GM18867 (cell line): ENCODE measurements around the gene CHST11.
A peak's percentile ranks its signal among the peaks of the same experiment; 100 is the strongest.

ENCODE experiments used
- ATAC-seq: cut with Tn5 transposase; IDR thresholded peaks from one replicate; pipeline ENCODE4 v1.9.1; 2021; ENCODE audit warnings: mild to moderate bottlenecking, moderate library complexity; ENCODE audit not compliant: unreplicated experiment

Gene CHST11

GRCh38 chr12:104748356-104748755 lies 291.6 kb downstream of the CHST11 start:
- no peak for ATAC-seq

DNA sequence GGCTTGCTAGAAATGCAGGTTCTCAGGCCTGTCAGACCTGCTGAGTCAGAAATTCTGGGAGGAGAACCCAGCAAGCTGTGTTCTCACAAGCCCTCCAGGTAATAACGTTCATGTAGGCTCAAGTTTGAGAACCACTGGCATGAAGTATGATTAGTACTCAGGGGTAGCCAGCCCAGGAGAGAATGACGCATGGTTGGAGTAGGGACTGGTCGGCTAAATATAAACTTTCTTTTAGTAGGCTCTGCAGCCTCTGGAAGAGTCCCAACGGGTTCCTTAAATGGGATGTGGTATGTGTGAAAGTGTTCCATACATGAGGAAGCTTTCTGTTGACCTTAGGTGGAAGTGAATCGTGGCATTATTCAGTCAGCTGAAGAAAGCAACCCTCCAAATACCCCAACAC lies 292.0 kb downstream of the CHST11 start:
- ATAC-seq = no peak

DNA sequence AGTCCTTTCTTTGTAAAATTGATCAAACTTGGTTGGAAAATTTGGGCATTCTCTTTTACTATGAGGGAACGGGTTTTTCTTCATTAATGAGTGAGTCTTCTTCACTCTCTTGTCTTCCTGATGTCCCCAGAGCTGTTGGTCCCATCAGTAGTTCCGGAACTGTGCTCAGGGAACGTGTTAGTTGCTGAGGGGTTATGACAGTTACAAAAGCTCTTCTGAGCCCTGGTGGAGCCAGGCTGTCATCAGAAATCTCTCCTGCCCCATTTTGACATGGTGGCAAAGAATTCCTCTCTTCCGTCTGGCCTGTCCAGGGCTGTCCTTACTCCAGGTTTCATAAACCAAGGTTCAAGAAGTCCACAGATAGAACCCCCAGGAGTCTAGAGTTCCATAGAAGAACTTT lies 292.8 kb downstream of the CHST11 start:
- no peak for ATAC-seq

GRCh38 chr12:104750061-104750460 lies 293.3 kb downstream of the CHST11 start:
- peak; percentile 71 for ATAC-seq

- peak; percentile 19 for ATAC-seq
These were observed 294.4 kb downstream of the CHST11 start for GRCh38 chr12:104751120-104751519.

DNA sequence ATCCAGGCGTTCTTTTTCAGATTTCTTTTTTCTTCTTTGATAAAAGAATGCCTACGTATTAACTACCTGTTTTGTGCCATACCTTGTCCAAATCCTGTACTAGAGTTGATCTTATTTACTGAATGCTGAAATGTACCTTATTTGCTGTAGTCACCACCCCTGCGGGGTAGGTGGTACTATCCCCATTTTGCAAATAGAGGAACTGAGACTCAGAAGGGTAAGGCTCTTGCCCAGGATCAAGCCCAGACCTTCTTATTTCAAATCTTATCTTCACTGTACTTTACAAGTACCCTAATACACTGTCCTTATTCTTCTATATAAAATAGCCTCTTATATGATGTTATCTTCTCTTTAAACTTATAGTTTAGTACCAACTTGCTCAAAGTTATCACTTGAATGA lies 294.8 kb downstream of the CHST11 start:
- peak; percentile 80 for ATAC-seq

GRCh38 chr12:104752016-104752415 lies 295.3 kb downstream of the CHST11 start:
- ATAC-seq = no peak

GRCh38 chr12:104752881-104753280 lies 296.1 kb downstream of the CHST11 start:
- ATAC-seq = no peak

- ATAC-seq = no peak
These were observed 300.2 kb downstream of the CHST11 start for GRCh38 chr12:104756901-104757300.

DNA sequence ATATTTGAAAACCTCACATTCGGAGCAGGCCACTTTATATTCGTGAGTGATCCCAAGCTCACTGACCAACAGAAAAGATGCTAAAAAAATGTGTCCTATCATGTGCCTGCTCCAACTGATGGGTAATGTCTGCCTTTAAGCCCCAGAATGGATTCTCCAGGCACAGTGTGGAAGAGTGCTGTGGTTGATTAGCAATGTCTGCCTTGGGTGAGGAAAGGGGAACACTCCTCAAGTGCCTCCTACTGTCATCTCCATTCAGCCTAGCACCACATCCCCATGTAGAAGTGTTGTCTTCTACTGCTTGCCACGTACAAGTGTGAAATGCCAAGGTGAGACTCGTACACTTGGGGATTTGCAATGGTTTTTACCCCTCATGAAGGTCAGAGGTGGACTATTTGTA lies 302.0 kb downstream of the CHST11 start:
- no peak for ATAC-seq

GRCh38 chr12:104761091-104761490 lies 304.3 kb downstream of the CHST11 start:
- ATAC-seq = no peak

DNA sequence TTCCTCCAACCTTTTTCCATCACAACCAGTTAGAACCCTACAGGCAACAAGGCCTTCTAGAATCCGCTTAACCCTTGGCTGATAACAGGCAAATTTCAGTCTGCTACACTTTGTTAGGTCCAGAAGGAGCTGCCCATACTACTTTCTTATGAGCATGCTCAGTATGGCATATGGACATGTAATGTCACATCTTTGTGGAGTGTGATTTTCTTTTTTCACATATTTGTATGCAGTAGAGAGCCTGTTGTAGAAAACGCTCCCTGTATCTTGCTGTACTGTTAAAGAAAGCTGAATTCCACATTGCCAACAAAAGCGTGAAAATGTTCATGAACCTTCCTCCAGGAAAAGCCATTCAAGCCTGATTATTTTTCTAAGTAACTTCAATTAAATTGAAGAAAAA lies 304.9 kb downstream of the CHST11 start:
- no peak for ATAC-seq

GRCh38 chr12:104763168-104763805 lies 306.5 kb downstream of the CHST11 start:
- no peak for ATAC-seq

DNA sequence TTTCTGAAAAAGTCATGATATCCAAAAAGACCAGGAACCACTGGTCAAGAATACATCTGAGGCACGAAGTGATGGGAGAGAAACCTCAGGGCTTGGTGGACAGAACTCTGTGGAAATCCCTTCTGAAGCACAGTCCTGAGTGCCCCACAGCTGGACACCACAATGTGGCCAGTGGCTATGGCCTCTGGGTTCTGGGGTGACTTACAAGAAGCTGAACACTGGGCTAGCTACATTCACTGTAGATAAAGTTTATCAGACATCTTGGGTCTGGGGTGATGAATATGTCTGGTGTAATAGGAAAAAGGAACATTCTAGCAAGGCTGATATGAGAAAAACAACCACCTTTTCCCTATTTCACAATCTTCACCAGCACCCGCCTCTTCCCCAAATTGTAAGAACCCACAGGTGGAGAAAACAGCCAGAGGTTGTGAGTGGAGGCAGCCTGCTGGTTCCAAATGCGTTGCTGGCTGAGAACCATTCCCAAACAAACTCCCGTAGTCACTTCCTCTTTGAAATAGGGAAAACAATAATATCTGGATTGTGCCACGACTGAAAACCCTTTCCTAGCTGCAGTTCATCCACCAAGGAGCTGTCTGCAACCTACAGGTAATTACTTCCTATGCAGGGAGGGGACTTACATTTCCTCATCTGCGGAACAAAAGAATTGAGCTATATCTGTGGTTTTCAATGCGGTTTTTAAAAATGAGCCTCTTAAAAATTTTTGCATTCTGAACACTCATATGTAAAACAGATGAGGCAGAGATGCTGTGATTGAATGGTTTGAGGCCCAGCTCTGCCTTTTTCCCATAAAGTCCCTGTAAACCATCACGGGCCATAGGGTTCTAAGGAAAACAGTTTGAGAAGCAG lies 307.7 kb downstream of the CHST11 start:
- no peak for ATAC-seq

- no peak for ATAC-seq
These were observed 310.5 kb downstream of the CHST11 start for GRCh38 chr12:104767261-104767660.

GRCh38 chr12:104768033-104768432 lies 311.3 kb downstream of the CHST11 start:
- ATAC-seq = no peak

- ATAC-seq = no peak
These were observed 312.4 kb downstream of the CHST11 start for GRCh38 chr12:104769144-104769561.

GRCh38 chr12:104772336-104772735 lies 315.6 kb downstream of the CHST11 start:
- no peak for ATAC-seq

DNA sequence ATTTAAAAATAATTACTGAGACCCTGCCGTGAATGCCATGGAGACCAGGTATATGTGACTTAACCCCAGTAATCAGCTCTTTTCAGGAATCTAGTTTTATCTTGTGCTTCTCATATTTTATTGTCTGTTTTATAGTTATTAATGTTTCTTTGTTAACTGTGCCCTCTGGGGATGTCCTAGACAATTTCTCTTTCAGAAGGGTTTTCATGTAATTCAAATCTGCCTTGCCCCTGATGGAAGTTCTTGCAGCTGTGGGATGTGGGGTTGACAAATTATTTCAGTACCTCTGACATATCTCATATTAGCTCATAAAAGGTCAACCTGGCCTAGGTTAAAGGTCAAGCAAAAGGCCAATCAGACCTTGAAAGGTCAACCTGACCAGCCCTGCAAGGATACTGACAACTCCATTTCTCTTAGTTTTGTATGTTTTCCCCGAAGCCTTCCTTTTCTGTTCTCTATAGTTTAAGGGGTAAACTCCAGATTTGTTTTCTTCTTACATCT lies 319.0 kb downstream of the CHST11 start:
- ATAC-seq = no peak

DNA sequence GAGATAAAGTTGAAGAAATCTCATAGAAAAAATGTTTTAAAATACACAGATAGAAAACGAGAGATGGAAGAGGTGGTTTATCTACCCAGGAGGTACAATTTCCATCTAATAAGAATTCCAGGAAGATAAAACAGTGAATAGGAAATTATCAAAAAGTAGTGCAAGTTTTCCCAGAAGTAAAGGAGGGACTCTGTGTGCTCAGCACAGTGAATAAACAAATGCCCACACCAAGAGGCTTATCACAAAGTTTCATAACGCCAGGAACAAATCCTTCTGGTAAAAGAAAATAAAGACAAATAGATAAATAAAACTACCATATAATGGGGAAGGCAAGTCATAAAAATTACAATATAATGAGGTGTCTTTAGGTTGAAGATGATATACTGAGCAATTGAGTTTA lies 322.4 kb downstream of the CHST11 start:
- no peak for ATAC-seq

DNA sequence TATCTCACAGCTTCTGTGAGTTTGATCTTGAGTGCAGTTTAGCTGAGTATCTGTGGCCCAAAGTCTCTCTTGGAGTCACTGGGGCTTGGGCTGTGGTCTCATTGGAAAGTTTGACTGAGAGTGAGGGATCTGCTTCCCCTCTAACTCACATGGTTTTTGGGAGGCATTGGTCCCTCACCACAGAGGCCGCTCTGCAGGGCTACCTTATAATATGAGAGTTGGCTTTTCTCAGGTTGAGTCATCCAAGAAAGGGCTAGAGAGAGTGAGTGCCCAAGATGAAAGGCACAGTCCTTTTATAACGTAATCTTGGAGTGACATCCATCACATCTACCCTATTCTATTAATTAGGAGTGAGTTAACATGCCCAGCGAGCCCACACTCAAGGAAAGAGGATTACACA lies 325.5 kb downstream of the CHST11 start:
- no peak for ATAC-seq

- no peak for ATAC-seq
These were observed 327.8 kb downstream of the CHST11 start for GRCh38 chr12:104784592-104784991.
